Measurements from ENCODE around the gene ZBTB7B.
A peak's percentile ranks its signal among the peaks of the same experiment; 100 is the strongest.

Gene ZBTB7B

GRCh38 chr1:155016231-155016831 lies 13.7 kb downstream of the ZBTB7B start:
- Mint-ChIP-seq H3K9me3 (no peaks in the 10 kb centered on the region), H3K4me1 (ENCODE audit: low read depth) (peaks cover 83% of the 10 kb centered on the region), H3K4me3 (no peak overlapping the region), H3K27me3 (no peaks in the 10 kb centered on the region), H3K36me3 (ENCODE audit: low read depth) (peaks cover 83% of the 10 kb centered on the region), H3K27ac (peak overlapping the region; percentile 50)
- intact Hi-C loops (cut with micrococcal nuclease) = loop anchor here (5.0 kb wide), 1 partner anchor 36 kb away; the partner anchor contains the start of gene ADAM15

DNA sequence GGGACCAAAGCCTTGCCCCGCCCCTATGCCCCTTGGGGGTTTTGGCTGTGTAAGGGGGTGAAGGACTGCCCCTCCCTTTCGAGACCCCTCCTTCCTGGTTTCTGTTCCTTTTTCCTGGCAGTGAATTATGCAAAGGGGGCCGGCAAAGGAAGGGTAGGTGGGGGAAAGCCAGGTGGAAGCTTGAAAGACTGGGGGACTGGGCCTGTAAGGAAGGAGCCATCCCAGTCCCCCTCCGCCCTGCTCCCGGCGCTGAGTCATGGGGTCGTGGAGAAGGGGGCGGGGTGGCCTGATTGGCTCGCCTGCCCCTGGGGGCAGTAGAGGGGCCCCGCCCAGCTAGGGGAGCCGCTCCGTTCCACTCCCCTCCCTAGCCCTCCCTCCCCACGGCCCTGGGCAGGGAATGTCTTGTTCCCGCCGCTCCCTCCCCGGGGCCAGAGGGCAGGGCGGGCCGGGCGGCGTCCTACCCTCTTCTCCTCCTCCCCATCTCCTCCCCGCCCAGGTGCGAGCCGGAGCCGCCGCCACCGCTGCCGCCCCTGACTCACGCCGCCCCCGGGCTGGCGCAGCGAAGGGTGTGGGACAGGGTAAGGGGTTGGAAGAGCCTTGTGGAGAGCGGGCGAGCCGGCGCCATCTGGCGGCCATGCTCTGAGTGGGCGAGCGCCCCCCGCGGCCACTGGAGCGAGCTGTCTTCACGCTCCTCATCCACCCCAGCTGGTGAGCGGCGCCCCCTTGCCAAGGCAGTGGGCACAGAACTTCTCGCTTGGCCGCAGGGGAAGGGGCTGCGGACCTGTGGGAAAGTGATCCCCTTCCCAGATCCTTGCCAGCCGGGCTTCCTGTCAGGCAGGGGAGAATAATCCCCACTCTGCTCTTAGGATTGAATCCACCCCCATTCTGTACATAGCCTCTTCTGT lies 14.7 kb downstream of the ZBTB7B start:
- Mint-ChIP-seq H3K27ac (peak overlapping the region; percentile 50), H3K4me1 (ENCODE audit: low read depth) (peaks cover 81% of the 10 kb centered on the region), H3K36me3 (ENCODE audit: low read depth) (peaks cover 77% of the 10 kb centered on the region), H3K27me3 (no peaks in the 10 kb centered on the region), H3K4me3 (peak overlapping the region; percentile 63), H3K9me3 (no peaks in the 10 kb centered on the region)
- intact Hi-C loops (cut with micrococcal nuclease) = loop anchor here (1.0 to 5.0 kb wide), 2 partner anchors 18 to 35 kb away; partner anchors contain the start of gene ADAM15

DNA sequence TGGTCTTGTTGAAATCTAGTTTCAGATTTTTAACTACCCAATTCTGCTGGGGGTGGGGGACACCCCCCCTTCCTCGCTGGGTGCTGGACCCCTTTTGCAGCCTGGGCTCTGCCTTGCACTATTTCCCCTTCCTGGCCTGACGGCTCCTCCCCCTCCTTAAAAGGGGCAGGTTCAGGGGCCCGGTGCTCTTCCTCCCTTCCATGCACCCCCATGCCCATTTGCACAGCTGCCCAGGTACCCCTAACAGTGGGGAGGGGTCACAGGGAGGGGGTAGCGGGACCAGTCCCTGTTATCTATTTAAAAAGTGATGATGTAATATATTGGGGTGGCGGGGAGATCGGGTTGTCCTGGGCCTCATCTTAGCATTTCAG lies 15.3 kb downstream of the ZBTB7B start:
- Mint-ChIP-seq H3K36me3 (ENCODE audit: low read depth) (peaks cover 70% of the 10 kb centered on the region), H3K4me3 (peak overlapping the region; percentile 63), H3K27ac (peak overlapping the region; percentile 37), H3K27me3 (no peaks in the 10 kb centered on the region), H3K4me1 (ENCODE audit: low read depth) (peaks cover 81% of the 10 kb centered on the region), H3K9me3 (no peaks in the 10 kb centered on the region)
- intact Hi-C loops (cut with micrococcal nuclease) = loop anchor here (1.0 to 5.0 kb wide), 2 partner anchors 19 to 34 kb away; partner anchors contain the start of gene ADAM15

DNA sequence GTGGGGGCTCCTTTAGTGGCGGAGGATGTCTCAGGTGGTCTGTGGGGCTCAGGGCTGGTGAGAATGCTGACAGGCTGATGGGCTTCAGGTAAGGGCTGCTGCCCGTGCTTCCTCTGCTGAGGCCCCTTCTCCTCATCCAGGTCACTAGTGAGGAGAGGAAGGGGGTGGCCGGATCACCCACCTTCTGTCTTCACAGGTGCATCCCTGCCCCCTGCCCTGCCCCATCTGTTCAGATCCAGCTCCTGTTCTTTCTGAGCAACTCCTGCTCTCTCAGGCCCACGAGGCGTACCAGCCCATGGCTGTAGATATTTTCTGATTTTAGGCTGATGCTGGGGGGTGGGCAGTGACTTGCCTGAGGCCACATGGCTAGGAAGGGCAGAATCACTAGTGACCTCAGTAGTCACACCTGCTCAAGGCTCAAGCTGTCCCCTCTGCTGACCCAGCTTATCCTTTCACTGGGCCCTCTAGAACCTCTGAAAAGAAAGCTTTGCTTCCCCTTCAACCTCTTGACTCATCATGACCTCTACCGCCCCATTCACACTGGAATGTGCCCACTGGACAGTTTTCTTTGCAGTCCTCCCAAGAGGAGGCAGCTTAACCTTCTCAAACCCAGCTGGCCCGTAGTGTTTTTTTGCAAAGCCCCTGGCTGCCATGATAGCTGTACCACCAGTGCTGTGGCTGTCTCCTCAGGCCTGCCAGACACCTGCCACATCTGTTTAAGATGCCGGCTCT lies 16.2 kb downstream of the ZBTB7B start:
- intact Hi-C loops (cut with micrococcal nuclease) = loop anchor here (5.0 kb wide), 1 partner anchor 34 kb away; the partner anchor contains the start of gene ADAM15
- H3K9me3 Mint-ChIP-seq = no peaks in the 10 kb centered on the region
- H3K36me3 Mint-ChIP-seq (ENCODE audit: low read depth) = peaks cover 62% of the 10 kb centered on the region
- H3K27ac Mint-ChIP-seq = peak overlapping the region; percentile 2
- H3K27me3 Mint-ChIP-seq = no peaks in the 10 kb centered on the region
- no peak overlapping the region for H3K4me3 Mint-ChIP-seq
- H3K4me1 Mint-ChIP-seq (ENCODE audit: low read depth) = peaks cover 79% of the 10 kb centered on the region

DNA sequence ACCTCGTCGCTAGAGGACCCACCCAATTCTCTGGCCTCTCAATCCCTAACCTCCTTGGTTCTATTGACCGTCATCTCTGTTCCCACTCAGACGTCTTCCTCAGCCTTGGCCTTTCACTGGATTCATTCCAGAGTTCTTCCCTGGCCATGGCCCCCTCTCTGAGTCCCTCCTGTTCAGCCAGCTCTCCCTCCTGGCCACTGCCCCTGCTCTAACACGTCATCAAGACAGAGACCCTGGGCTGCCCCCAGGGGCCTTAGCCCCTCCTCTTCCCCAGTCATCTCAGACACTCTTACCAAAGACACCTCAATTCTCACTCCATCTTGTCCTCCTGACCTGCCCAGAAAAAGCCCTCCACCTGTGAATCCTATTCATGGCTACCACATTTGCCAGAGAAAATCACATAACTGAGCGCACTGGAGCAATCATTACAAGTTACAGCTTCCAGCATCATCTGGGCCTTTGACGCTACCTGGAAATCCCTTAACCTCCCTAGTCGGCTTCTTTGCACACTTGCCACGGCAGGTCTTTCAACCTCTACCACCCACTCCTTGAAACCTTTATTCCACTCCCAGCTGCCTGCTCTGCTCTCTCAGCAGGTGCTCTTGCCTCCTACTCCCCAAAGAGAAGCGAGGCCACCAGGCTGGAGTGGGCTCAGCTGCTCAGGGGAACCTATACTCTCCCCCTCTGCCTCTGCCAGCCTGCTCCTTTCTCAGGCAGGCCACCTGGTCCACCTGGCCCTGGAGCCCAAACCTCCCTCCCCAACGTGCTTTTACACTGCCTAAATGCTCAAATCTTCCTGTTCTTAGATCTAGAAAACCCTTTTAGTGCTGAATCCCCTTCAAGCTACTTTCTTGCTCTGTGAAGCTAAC lies 17.0 kb downstream of the ZBTB7B start:
- intact Hi-C loops (cut with micrococcal nuclease) = loop anchor here (5.0 kb wide), 1 partner anchor 33 kb away; the partner anchor contains the start of gene ADAM15
- Mint-ChIP-seq H3K36me3 (ENCODE audit: low read depth) (peaks cover 53% of the 10 kb centered on the region), H3K9me3 (no peaks in the 10 kb centered on the region), H3K27ac (peak overlapping the region; percentile 2), H3K4me1 (ENCODE audit: low read depth) (peaks cover 73% of the 10 kb centered on the region), H3K4me3 (no peak overlapping the region), H3K27me3 (no peaks in the 10 kb centered on the region)

- Mint-ChIP-seq H3K4me1 (ENCODE audit: low read depth) (peaks cover 59% of the 10 kb centered on the region), H3K4me3 (no peak overlapping the region), H3K36me3 (ENCODE audit: low read depth) (peaks cover 28% of the 10 kb centered on the region), H3K27ac (no peak overlapping the region), H3K9me3 (no peaks in the 10 kb centered on the region), H3K27me3 (no peaks in the 10 kb centered on the region)
- intact Hi-C loops (cut with micrococcal nuclease) = no loop called here
Measured at GRCh38 chr1:155022136-155022926, 19.7 kb downstream of the ZBTB7B start.

- intact Hi-C loops (cut with micrococcal nuclease) = no loop called here
- H3K4me1 Mint-ChIP-seq (ENCODE audit: low read depth) = peaks cover 54% of the 10 kb centered on the region
- no peaks in the 10 kb centered on the region for H3K9me3 Mint-ChIP-seq
- H3K36me3 Mint-ChIP-seq (ENCODE audit: low read depth) = peaks cover 25% of the 10 kb centered on the region
- no peak overlapping the region for H3K27ac Mint-ChIP-seq
- H3K27me3 Mint-ChIP-seq = no peaks in the 10 kb centered on the region
- no peak overlapping the region for H3K4me3 Mint-ChIP-seq
Measured at GRCh38 chr1:155022927-155023236, 20.3 kb downstream of the ZBTB7B start.

- H3K9me3 Mint-ChIP-seq = no peaks in the 10 kb centered on the region
- intact Hi-C loops (cut with micrococcal nuclease) = no loop called here
- no peak overlapping the region for H3K4me3 Mint-ChIP-seq
- H3K27me3 Mint-ChIP-seq = no peaks in the 10 kb centered on the region
- no peak overlapping the region for H3K27ac Mint-ChIP-seq
- H3K36me3 Mint-ChIP-seq (ENCODE audit: low read depth) = peaks cover 17% of the 10 kb centered on the region
- H3K4me1 Mint-ChIP-seq (ENCODE audit: low read depth) = peaks cover 51% of the 10 kb centered on the region
Measured at GRCh38 chr1:155023627-155024026, 21.0 kb downstream of the ZBTB7B start.

DNA sequence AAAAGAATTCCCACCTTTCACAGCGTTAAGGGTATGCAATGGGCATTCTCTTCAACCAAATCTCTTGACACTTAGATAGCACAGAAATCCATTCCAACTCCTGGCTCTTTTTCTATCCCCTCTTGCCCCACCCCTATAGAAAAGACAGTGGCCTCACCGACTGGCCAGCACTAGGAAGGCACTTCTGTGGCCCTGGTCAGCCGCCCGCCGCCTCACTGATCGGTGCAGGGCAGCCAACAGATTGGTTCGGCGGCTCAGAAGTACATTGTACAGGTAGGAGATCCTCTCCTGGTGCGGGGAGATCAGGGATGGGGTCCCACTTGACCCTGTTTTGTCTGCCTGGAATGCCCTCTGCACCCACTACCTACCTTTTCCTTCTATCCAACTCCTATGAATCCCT lies 21.7 kb downstream of the ZBTB7B start:
- H3K4me3 Mint-ChIP-seq = no peak overlapping the region
- intact Hi-C loops (cut with micrococcal nuclease) = no loop called here
- H3K27ac Mint-ChIP-seq = no peak overlapping the region

GRCh38 chr1:155026154-155026553 lies 23.6 kb downstream of the ZBTB7B start:
- peaks cover 8% of the 10 kb centered on the region for H3K27me3 Mint-ChIP-seq
- H3K36me3 Mint-ChIP-seq (ENCODE audit: low read depth) = no peaks in the 10 kb centered on the region
- no peaks in the 10 kb centered on the region for H3K9me3 Mint-ChIP-seq
- peaks cover 47% of the 10 kb centered on the region for H3K4me1 Mint-ChIP-seq (ENCODE audit: low read depth)
- no peak overlapping the region for H3K27ac Mint-ChIP-seq
- intact Hi-C loops (cut with micrococcal nuclease) = no loop called here
- H3K4me3 Mint-ChIP-seq = no peak overlapping the region

More for the DNA sequence above, 21.7 kb downstream of the ZBTB7B start:
- H3K4me1 Mint-ChIP-seq (ENCODE audit: low read depth) = peaks cover 51% of the 10 kb centered on the region
- H3K9me3 Mint-ChIP-seq = no peaks in the 10 kb centered on the region
- H3K36me3 Mint-ChIP-seq (ENCODE audit: low read depth) = peaks cover 10% of the 10 kb centered on the region
- H3K27me3 Mint-ChIP-seq = peaks cover 5% of the 10 kb centered on the region

DNA sequence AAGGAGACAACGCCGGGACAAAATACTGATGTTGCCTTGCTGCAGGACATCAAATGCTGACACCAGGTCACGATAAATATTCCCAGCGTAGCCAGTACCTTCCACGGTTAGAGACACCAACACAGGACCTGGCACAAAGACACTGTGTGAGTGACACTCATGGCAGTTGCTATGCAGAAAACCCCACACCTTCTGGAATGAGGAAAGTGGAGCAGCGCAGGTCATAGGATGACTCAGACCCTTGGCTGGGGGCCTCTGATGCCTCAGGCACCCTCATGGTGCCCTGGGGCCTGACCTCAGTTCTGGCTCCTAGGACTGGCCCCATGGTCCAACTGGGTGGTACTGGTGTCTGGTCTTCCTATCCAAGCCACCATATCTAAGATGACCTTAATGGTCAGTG lies 24.0 kb downstream of the ZBTB7B start:
- Mint-ChIP-seq H3K27me3 (peaks cover 8% of the 10 kb centered on the region), H3K27ac (no peak overlapping the region), H3K4me1 (ENCODE audit: low read depth) (peaks cover 43% of the 10 kb centered on the region), H3K36me3 (ENCODE audit: low read depth) (no peaks in the 10 kb centered on the region), H3K4me3 (no peak overlapping the region), H3K9me3 (no peaks in the 10 kb centered on the region)
- intact Hi-C loops (cut with micrococcal nuclease) = no loop called here

GRCh38 chr1:155029513-155030242 lies 27.1 kb downstream of the ZBTB7B start:
- H3K4me3 Mint-ChIP-seq = no peak overlapping the region
- H3K36me3 Mint-ChIP-seq (ENCODE audit: low read depth) = no peaks in the 10 kb centered on the region
- intact Hi-C loops (cut with micrococcal nuclease) = no loop called here
- no peaks in the 10 kb centered on the region for H3K9me3 Mint-ChIP-seq
- H3K27me3 Mint-ChIP-seq = peaks cover 21% of the 10 kb centered on the region
- H3K27ac Mint-ChIP-seq = peak overlapping the region; percentile 75
- peaks cover 25% of the 10 kb centered on the region for H3K4me1 Mint-ChIP-seq (ENCODE audit: low read depth)
